HG03469 (cell line): Measurements from ENCODE around the gene KAT6B.

Source experiments
- ATAC-seq: cut with Tn5 transposase; IDR thresholded peaks from one replicate; pipeline ENCODE4 v1.9.1; 2021; ENCODE audit warnings: mild to moderate bottlenecking, moderate library complexity, moderate number of reproducible peaks; ENCODE audit not compliant: unreplicated experiment

KAT6B gene

DNA sequence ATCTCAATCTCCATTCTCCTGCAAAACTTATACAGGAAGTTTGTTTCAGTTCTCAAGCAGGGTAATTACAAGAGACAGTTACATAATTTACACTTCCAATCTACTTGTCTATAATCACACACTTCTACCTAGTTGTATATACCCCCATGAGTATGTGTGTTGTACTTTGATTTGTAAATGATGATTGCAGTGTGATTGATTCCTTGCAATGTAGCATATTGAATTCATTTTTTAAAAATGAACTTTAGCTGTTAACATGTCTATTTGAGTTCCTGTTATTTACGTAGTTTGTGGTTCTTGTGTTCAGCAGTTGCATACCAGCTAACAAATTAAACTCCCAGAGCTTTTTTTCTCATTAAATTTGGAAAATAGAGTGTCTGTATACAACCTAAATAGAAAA, 182.6 kb downstream of the KAT6B start:
- ATAC-seq: no peak

DNA sequence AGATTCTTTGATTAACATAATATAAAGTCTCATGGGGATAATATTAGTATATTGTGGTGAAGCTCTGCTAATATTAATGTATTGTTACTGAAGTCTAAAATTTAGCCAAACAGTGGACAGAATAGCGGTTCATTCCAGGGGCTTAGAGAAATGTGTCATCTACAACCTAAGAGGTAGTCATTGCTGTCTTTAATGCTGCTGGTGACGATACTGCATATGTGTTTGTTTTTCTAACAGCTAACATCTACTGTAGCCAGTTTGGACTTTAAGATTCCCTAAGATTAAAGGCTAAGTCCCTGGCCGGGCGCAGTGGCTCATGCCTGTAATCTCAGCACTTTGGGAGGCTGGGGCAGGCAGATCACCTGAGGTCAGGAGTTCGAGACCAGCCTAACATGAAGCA, 183.0 kb downstream of the KAT6B start:
- ATAC-seq: no peak

DNA sequence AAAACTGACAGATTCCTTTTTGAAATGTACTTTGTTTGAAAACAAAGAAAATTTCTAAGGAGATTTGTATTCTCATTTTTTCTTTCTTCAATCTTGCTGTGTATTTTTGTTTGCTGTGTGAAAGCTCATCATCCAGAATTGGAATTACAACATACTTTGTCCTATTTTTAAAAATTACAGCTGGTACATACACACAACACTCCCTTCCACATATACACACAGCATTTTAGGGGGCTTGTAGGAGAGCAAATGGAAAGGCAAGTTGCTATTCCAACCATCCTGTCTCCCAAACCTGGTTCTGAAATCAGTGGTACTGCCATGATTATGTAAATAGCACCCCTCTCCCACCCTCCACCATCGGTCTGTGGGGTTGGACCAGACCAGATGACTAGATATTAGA, 184.0 kb downstream of the KAT6B start:
- ATAC-seq: no peak

DNA sequence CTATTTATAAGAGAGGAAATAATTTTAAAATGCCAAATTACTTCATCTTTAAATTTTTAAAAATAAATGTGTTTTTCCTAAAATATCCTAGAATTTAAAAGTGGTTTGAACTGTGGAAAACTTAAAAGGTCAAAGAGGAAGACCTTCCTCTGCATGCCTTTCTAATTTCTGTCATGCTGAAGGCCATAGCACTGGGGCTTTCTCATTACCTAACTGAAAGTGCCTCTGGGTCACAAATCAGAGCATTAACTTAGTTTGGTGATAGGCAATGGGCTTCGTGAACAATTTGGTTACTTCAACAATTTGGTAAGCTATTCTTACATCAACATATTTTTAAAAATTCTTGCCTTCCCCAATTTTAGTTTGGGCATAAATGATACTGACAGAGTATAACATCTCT, 184.8 kb downstream of the KAT6B start:
- no peak for ATAC-seq

DNA sequence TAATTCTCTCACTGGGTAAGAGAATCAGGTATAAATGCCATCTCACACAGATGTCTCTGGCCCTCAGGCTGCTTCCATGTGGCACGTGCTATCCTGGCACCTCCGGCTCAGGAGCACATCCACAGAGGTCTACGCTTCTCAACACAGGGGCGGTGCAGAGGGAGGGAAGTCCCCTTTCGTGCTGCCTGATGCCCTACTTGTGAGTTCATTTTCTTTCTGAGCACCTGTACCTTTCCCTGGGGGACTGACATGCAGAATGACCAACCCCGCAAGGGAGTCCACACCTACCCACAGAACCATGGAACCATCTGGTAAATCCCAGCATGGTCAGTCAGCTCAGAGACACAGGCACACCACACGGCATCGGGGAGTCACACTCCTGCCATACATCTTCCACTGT, 186.1 kb downstream of the KAT6B start:
- no peak for ATAC-seq

DNA sequence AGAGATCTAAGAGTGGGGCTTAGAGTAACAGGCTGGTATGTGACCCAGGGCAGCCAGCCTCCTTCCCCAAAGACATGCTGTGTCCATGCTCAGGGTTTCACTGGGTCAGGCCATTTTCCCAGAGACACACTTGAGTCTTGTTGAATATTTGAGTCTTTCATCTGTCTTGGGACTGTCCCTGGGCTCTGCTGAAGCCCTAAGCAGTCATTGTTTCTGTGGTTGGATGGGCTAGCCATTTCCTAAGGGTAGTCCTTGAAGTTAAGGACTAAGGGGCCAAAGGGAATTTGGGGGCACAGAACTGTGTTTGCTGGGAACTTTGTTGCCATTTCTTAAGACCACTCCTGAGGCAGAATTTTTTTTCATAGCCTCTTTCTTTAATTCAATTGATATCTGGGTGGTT, 186.6 kb downstream of the KAT6B start:
- ATAC-seq: no peak

DNA sequence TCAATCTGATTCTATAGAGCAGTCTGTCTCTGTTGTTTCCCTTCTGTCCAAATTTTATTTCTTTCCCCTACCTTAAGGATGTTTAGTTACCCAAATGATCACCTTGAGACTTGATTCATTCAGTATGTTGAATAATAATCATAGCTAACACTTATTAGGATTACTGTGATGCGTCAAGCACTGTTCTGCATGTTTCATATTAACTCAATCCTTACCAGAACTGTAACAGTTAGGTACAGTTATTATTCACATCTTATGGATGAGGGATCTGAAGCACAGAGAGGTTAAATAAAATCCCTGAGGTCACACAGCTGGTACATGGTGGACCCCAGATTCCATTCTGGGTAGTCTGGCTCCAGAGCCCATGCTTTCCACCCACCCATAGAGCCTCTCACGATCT, 187.1 kb downstream of the KAT6B start:
- no peak for ATAC-seq

DNA sequence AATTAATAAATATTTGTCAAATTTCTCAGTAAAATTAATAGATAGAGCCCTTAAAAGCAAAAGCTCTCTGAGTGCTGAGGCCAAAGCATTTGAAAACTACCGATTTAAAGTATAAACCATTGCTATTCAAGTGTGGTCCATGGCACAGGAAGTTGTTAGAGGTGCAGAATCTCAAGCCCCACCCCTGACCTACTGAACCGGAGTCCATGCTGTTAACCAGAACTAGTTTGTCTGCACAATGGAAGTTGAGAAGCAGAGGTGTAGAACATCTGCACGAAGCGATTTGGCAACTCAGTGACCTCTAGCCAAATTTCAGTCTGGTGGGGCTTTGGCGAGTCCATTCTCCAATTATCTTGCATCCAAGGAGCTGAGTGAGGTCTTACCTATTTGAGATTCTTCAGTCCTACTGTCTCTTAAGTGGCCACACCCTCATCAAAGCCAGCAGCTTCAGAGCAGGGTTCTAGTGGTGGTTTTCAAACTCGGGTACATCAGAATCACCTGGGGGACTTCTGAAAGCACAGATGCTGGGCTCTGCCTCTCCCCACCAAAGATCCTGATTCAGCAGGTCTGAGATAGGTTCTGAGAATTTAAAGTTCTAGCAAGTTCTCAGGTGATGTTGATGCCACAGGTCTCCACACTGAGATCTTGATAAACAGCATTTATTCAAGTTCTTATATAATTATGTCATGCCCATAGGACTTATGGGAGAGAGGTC, 188.3 kb downstream of the KAT6B start:
- no peak for ATAC-seq

DNA sequence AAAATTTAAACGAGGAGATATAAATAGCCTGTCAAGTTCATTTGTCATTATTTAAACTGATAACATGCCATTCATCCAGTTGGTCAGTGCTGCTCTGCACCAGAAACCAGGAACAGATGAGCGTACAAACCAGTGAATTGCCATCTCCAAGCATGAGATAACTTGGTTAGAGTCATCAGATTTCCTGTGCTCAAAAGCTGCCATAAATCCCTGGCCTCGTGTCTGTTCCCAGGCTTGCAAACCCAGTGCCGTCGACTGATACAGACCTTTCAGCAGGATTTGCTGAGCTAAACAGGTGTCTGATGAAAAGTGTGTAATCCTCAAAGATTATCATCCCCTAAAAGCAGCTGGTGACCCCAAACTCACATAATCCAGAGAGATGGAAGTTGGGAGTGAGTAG, 189.0 kb downstream of the KAT6B start:
- no peak for ATAC-seq

DNA sequence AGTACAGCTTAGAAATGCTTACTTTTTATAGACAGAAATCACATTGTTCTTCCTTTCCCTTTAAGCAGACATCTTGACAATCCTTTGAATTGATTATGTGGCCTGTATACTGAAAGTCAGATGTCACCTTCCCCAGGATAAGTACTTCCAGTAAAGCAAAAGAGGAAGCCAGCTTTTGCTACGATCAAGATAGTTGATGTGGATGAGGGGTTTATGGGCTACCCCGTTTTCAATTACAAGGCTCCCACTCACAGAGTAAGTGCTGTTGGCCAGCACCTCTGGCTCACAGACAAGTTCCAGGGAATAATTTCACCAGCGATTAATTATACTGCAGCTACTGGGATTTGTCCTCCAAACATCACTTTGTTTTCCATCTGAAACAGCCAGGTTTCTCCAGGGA, 189.9 kb downstream of the KAT6B start:
- no peak for ATAC-seq

DNA sequence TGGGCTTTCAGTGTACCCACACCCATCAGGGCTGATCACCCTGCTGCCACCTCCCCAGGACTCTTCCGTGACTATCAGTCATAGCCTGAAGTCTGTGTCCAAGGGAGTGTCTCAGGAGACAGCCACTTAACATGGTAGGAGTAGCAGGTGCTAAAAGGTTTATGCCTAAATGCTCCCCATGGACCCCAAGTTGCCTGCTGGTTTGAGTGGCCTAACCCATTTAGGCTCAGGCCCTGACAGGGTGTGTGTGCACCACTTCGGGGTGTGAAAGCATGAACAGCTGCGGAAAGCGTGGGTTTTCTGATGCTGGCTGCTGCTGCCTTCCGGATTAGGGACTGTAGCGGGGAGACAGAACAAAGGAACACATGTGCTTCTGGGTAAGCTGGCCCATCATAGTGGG, 191.9 kb downstream of the KAT6B start:
- ATAC-seq: no peak

DNA sequence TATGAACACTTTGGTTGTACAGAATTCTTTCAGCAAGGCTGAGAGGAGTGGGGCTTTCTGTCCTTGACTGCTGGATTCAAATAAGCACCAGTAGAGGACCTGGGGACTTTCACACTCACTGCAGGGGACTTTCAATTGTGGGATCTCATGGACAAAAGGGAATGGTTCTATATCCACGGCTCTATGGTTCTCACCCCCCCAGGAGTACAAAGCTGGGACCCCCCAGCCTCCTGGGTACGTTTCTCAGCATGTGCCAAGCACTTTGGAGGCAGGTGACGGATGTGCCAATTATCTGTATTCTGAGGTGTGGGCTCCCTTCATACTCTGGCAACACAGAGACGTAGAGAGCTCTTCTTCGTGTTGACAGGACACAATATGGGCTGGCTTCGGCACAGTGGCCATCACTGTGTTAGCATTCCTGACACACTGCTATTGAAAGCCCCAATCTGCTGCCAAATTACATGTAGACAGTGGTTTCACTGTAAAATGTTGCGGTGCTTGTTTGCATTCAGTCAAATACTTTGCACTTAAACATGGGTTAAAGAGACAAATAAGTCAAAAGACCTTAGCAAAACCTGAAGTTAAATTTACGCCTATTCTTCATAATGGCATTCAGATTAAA, 192.4 kb downstream of the KAT6B start:
- ATAC-seq: no peak

DNA sequence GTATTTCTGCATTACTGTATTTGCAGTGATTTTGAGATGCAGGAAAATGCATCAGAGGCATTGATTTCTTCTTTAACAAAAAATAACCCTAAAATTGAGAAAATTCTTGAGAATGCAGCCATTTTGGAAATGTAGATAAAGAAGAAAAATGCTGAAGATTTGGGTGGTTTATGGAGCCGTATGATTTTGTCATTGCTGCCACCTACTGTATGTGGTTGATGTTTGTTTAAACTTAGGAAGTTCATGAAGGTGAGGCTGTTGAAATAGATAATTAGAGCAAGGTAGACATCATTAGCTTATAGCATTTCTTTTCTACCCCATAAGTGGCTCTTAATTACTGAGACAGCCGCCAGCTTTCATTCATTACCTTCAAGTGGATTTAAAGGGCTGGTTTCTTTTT, 193.0 kb downstream of the KAT6B start:
- no peak for ATAC-seq

DNA sequence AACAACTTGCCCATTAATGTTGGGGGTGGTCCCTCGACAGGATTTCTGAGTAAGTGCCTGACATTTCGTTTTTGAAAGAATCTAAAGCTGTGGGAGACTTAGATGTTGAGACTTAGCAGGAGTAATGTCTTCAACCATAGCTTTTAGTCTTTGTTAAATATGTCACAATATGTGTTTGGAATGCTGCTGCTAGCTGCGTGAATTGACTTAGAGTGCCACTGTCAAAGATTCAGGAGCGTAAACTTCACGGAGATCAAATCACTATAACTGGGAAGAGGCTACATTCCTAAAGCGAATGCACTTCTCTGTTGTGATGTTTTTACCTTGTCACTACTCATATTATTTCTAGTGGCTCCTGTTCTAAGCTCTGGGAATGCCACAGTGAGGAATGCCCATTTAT, 193.8 kb downstream of the KAT6B start:
- ATAC-seq: no peak

DNA sequence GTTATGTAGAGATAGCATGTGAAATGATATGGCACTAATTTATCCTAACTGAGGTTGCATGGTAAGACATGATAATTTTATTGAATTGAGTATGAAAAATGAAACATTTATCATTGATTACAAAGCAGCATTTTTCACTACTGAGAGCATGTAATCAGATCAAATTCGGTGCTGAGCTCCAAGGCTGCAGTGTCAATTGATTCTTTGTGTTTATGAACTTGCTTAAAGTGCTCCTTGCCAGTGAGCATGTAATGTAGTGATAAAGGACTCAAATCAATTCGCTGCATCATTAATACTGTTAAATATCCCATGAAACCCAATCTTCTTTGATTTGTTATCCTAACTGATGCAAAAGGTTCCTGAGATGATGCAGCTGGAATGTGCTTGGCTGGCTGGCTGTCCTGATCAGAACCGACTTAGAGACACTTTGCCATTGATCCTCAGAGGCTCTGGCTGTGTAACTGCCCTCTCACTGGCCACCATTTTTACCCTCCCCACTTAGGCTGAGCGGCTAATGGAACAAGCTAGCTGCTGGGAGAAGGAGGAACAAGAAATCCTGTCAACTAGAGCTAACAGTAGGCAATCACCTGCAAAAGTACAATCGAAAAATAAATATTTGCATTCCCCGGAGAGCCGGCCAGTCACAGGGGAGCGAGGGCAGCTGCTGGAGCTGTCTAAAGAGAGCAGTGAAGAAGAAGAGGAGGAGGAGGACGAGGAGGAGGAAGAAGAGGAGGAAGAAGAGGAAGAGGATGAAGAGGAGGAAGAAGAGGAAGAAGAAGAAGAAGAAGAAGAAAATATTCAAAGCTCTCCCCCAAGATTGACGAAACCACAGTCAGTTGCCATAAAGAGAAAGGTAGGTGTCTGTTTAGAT, 195.2 kb downstream of the KAT6B start:
- ATAC-seq: no peak

DNA sequence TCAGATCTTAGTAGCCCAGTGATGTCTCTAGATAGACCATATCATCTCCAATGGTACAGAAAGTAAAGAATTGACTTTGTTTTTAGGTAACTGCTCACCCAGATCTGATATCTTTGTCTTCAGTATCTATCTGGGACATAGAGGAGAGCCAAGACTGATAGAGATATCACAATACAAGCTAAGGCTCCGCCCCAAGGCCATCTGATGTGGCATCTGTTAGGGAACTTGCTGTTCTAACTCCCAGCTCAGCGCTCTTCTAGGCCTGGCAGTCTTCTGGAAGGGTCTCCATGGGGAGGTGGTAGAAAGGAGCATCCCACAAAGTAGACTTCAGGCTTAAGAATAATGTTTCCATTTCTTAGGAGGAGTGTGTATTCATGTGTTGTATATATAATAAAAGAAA, 196.7 kb downstream of the KAT6B start:
- ATAC-seq: no peak

DNA sequence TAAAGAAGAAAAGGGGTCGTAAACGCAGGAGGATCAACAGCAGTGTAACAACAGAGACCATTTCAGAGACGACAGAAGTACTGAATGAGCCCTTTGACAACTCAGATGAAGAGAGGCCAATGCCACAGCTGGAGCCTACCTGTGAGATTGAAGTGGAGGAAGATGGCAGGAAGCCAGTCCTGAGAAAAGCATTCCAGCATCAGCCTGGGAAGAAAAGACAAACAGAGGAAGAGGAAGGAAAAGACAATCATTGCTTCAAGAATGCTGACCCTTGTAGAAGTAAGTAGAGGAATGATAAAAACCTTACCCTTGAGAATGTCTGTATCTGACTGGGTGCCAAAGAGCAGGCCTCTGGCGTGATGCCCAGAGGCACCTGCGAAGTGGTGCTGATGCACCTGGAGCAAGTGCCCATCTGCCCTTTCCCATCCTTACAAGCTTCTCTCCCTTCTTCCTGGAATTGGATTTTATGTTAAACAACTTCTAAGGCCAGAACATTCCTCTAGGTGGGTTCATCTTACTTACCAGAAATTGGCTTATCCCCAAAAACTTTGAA, 198.6 kb downstream of the KAT6B start:
- ATAC-seq: no peak

DNA sequence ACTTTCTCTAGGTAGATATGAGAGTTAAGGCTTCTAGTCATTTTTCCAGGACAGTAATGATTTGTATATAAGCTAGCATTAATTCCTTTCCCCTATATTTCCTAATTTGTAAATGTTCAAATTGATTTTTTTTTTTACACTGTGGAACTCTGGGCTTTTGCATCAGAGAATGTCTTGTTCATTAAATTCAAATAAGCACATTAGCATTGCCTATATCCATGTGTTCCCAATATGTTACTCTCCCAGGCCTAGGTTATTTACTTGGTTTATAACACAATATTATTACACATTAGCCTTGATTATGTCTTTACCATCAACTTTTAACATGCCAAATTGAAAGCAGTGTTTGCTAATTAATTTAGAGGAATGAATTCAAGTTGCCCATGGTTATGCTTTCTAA, 201.6 kb downstream of the KAT6B start:
- no peak for ATAC-seq

DNA sequence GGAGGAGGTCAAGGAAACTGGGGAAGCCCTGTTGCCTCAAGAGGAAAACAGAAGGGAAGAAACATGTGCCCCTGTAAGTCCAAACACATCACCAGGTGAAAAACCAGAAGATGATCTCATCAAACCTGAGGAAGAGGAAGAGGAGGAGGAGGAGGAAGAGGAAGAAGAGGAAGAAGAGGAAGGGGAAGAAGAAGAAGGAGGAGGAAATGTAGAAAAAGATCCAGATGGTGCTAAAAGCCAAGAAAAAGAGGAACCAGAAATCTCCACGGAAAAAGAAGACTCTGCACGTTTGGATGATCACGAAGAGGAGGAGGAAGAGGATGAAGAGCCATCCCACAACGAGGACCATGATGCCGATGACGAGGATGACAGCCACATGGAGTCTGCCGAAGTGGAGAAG, 202.3 kb downstream of the KAT6B start:
- ATAC-seq: no peak

DNA sequence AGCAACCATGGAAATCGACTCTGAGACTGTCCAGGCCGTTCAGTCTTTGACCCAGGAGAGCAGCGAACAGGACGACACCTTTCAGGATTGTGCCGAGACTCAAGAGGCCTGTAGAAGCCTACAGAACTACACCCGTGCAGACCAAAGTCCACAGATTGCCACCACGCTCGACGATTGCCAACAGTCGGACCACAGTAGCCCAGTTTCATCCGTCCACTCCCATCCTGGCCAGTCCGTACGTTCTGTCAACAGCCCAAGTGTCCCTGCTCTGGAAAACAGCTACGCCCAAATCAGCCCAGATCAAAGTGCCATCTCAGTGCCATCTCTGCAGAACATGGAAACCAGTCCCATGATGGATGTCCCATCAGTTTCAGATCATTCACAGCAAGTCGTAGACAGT, 203.0 kb downstream of the KAT6B start:
- ATAC-seq: no peak

DNA sequence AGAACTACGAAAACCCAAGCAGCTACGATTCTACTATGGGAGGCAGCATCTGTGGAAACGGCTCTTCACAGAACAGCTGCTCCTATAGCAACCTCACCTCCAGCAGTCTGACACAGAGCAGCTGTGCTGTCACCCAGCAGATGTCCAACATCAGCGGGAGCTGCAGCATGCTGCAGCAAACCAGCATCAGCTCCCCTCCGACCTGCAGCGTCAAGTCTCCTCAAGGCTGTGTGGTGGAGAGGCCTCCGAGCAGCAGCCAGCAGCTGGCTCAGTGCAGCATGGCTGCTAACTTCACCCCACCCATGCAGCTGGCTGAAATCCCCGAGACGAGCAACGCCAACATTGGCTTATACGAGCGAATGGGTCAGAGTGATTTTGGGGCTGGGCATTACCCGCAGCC, 203.5 kb downstream of the KAT6B start:
- no peak for ATAC-seq

DNA sequence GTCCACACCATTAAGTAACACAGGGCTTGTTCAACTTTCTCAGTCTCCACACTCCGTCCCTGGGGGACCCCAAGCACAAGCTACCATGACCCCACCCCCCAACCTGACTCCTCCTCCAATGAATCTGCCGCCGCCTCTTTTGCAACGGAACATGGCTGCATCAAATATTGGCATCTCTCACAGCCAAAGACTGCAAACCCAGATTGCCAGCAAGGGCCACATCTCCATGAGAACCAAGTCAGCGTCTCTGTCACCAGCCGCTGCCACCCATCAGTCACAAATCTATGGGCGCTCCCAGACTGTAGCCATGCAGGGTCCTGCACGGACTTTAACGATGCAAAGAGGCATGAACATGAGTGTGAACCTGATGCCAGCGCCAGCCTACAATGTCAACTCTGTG, 204.0 kb downstream of the KAT6B start:
- no peak for ATAC-seq
